Retinal pigment epithelial cell (primary cell): Measurements from ENCODE around the gene HIBADH.

ENCODE experiments used
- DNase-seq: peaks from one replicate; pipeline ENCODE4 v3.0.0-alpha.2; 2010; ENCODE audit warnings: low read depth
- H3K4me3 ChIP-seq: 2 replicates; pipeline ENCODE4 v1.5.1; 2011; ENCODE audit warnings: mild to moderate bottlenecking, low read length, control low read depth, moderate library complexity
- TF ChIP-seq, protein P1 (sequence below): conservative IDR thresholded peaks from 2 replicates; pipeline ENCODE4 v1.5.1; 2011; ENCODE audit warnings: low read depth, low read length, control low read depth, inconsistent platforms

The HIBADH gene

DNA sequence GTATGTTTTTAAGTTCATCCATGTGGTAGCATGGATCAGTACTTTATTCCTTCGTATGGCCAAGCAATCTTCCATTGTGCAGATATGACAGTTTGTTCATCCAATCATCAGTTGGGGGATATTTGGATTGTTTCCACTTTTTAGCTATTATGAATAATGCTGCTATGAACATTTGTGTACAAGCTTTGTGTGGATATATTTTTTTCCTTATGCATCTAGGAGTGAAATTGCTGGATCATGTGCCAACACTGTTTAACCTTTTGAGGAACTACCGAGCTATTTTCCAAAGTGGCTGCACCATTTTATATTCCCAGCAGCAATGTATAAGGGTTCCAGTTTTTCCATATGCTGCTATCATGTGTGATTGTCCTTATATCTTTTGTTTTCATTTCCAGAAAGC is 140.1 kb downstream of the HIBADH start:
- TF ChIP-seq, protein P1, sequence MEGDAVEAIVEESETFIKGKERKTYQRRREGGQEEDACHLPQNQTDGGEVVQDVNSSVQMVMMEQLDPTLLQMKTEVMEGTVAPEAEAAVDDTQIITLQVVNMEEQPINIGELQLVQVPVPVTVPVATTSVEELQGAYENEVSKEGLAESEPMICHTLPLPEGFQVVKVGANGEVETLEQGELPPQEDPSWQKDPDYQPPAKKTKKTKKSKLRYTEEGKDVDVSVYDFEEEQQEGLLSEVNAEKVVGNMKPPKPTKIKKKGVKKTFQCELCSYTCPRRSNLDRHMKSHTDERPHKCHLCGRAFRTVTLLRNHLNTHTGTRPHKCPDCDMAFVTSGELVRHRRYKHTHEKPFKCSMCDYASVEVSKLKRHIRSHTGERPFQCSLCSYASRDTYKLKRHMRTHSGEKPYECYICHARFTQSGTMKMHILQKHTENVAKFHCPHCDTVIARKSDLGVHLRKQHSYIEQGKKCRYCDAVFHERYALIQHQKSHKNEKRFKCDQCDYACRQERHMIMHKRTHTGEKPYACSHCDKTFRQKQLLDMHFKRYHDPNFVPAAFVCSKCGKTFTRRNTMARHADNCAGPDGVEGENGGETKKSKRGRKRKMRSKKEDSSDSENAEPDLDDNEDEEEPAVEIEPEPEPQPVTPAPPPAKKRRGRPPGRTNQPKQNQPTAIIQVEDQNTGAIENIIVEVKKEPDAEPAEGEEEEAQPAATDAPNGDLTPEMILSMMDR, result no peak

DNA sequence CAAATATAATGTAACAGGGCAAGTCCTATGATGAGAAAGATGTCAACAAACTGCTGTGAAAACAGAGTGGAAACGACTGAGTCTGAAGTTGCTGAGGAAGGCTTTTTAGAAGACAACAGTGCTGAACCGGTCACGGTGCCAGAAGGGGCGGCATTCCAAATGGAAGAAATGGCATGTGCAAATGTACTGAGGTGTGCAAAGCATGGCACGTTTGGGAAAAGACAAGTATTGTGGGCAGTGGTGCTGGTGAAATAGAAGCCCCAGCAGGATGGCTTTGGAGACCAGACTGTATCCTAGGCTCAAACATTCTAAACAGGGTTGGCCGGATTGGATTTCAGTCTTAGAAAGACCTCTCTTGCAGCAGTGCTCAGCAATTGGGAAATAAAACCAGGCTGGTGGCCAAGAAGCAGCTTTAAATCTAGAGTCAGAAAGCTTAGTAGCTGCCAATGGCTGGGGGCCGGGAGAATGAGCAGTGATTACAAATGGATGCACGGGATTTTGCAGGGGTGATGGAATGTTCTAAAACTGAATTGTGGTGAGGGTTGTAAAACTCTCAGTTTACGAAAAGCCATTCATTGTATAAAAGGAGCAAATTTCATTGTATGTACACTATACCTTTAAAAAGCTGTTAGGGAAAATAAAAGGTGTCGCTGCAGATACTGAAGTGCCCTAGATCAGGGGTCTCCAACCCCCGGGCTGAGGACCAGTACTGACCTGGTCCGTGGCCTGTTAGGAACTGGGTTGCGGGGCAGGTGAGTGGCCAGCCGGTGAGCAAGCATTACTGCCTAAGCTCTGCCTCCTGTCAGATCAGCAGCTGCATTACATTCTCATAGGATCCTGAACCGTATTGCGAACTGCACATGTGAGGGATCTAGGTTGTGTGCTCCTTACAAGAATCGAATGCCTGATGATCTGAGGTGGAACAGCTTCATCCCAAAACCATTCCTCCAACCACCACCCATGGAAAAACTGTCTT is 141.6 kb downstream of the HIBADH start:
- no peak overlapping the region for H3K4me3 ChIP-seq
- DNase-seq, result peak; percentile 56
- TF ChIP-seq, protein P1, result no peak

More for the DNA sequence above, 140.1 kb downstream of the HIBADH start:
- DNase-seq, result no peak
- no peak overlapping the region for H3K4me3 ChIP-seq

DNA sequence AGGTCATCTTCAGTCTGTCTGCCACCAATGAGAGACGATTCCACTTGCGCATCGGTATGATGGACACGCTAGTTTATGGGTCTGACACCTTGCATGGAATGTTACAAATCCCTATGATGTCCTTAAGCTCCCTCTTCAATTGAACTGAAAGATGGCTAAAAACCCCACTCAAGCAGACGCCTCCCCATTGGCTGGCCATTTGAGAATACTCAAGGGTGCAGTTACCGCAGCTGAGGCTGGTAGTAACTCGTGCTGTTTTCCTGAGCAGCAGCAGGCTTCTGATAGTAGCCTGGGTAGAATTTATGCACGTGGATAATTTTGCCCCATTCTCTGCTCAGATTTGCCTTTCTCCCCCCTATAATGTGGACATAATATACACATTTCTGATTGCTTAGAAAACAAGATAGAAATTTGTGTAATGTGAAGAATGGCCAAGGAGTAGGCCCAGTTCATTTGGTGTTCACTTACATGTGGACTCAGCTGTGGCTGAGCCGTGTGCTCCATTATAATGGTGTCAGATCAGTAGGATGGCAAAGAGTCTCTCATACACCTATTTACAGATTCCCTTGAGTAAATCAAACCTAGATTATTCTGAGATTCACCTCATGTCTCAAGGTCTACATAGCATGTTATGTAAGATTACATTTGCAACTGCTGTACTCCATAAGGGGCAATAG is 142.8 kb downstream of the HIBADH start:
- TF ChIP-seq, protein P1, result no peak

GRCh38 chr7:27518561-27519350 is 143.9 kb downstream of the HIBADH start:
- DNase-seq, result no peak
- no peak overlapping the region for H3K4me3 ChIP-seq
- TF ChIP-seq, protein P1, result no peak

More for the DNA sequence above, 142.8 kb downstream of the HIBADH start:
- DNase-seq, result no peak
- no peak overlapping the region for H3K4me3 ChIP-seq

DNA sequence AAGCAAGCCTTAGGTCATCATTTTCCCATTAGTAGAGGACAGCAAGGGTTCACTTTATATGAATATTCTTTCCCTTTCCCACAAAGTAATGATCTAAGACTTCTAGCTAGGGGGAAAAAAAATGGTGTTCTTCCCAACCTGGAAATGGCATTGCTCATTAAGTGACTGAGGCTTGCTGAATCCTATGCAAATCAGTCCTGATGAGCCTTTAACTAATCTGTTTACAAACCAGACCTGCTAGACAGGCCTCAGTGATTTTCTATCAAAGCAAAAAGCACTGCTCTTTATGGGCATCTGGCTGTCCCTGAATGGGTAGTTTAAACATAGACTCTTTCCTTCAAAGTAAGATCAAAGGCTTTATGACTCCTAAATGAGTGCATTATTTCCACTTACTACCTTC is 146.3 kb downstream of the HIBADH start:
- no peak overlapping the region for H3K4me3 ChIP-seq
- TF ChIP-seq, protein P1, result no peak
- no peak for DNase-seq

DNA sequence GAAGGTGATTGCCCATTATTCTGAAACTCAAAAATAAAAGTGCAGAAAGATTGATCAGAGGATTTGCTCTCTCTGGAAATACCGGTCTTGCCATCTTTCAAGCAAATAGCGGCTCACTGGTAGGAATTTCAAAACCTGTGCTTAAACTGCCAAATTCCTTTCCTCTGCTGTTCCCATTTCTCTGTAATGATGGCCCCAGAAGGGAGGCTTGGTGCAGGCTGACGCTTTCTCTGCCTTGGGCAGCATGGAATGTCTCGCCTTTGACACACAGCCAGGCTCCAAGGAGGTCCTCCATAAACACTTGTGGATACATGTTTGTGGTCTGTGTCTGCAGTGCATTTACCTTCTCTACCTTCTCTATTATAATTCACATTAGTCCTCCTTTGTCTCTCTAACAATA is 146.8 kb downstream of the HIBADH start:
- no peak for DNase-seq
- H3K4me3 ChIP-seq, result no peak overlapping the region
- TF ChIP-seq, protein P1, result no peak
